C4-2B (cell line): ENCODE results near the gene ARCN1.

ENCODE experiments used
- H3K27ac ChIP-seq: fragments of 450-650 bp; 2 replicates; pipeline ENCODE4 v1.5.1; 2017
- ZFX ChIP-seq: fragments of 450-650 bp; IDR thresholded peaks from 2 replicates; pipeline ENCODE4 v1.6.1; 2017
- TF ChIP-seq, protein P1 (sequence below): fragments of 450-650 bp; conservative IDR thresholded peaks from 2 replicates; pipeline ENCODE4 v1.5.1; 2017; ENCODE audit warnings: mild to moderate bottlenecking

The ARCN1 gene

DNA sequence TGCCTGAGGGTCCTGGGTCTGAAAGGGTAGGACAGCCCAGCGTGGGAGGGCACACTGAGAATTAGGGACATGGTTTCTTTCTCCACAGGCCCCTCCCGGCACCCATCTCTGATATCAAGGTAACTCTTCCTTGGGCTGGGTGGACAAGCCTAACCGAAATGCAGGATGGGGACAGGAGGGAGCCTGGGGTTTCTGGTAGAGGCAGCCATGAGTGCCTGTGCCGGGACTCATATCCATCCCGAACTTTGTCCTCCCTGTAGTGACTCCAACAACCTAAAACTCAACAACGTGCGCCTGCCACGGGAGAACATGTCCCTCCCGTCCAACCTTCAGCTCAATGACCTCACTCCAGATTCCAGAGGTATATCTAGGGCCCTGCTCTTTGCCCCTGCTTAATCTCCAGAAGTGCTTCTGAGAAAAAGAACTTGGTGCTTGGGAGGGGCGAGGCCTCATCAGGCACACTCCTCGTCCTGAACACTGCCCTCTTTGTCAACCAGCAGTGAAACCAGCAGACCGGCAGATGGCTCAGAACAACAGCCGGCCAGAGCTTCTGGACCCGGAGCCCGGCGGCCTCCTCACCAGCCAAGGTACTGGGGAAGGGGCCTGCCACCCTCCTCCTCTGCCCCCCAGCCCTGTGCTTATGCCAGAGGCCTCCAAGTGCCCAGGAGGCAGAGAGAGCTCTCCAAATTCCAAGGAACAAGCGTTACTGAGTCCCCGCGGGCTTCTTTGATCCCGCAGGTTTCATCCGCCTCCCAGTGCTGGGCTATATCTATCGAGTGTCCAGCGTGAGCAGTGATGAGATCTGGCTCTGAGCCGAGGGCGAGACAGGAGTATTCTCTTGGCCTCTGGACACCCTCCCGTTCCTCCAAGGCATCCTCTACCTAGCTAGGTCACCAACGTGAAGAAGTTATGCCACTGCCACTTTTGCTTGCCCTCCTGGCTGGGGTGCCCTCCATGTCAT is 38.2 kb upstream of the ARCN1 start:
- no peak overlapping the region for H3K27ac ChIP-seq
- TF ChIP-seq ZFX: no peak
- TF ChIP-seq, protein P1, sequence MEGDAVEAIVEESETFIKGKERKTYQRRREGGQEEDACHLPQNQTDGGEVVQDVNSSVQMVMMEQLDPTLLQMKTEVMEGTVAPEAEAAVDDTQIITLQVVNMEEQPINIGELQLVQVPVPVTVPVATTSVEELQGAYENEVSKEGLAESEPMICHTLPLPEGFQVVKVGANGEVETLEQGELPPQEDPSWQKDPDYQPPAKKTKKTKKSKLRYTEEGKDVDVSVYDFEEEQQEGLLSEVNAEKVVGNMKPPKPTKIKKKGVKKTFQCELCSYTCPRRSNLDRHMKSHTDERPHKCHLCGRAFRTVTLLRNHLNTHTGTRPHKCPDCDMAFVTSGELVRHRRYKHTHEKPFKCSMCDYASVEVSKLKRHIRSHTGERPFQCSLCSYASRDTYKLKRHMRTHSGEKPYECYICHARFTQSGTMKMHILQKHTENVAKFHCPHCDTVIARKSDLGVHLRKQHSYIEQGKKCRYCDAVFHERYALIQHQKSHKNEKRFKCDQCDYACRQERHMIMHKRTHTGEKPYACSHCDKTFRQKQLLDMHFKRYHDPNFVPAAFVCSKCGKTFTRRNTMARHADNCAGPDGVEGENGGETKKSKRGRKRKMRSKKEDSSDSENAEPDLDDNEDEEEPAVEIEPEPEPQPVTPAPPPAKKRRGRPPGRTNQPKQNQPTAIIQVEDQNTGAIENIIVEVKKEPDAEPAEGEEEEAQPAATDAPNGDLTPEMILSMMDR: no peak

DNA sequence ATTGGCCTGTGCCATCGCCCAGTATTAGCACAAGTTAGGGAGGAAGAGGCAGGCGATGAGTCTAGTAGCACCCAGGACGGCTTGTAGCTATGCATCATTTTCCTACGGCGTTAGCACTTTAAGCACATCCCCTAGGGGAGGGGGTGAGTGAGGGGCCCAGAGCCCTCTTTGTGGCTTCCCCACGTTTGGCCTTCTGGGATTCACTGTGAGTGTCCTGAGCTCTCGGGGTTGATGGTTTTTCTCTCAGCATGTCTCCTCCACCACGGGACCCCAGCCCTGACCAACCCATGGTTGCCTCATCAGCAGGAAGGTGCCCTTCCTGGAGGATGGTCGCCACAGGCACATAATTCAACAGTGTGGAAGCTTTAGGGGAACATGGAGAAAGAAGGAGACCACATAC is 36.9 kb upstream of the ARCN1 start:
- TF ChIP-seq, protein P1: no peak
- no peak for TF ChIP-seq ZFX
- H3K27ac ChIP-seq: no peak overlapping the region

DNA sequence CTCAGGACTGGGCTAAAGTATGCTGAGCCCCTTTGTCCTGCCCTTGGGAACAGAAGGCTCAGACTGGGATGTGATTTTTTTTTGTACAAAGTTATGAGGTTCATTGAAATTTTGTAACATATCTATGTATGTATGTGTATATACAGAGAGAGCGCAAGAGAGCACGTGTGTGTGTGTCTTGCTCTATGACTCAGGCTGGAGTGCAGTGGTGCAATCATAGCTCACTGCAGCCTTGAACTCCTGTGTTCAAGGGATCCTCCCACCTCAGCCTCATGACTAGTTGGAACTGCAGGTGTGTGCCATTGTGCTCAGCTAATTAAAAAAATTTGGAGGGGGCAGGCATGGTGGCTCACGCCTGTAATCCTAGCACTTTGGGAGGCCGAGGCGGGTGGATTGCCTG is 35.5 kb upstream of the ARCN1 start:
- no peak overlapping the region for H3K27ac ChIP-seq
- TF ChIP-seq, protein P1: no peak
- no peak for TF ChIP-seq ZFX

DNA sequence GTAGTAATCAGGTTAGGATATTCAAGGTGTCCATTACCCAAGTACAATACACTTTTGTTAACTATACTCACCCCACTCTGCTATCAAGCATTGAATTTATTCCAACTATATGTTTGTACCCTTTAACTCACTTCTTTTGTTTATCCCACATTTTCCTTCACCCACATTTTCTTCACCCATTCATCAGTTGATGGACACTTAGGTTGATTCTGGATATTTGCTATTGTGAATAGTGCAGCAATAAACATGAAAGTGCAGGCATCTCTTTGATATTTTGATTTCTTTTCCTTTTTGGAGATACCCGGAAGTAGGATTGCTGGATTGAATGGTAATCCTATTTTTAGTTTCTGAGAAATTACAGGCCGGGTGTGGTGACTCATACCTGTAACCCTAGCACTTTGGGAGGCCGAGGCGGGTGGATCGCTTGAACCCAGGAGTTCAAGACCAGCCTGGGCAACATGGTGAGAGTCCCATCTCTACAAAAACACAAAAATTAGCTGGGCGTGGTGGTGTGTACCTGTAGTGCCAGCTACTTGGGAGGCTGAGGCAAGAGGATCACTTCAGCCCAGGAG is 34.7 kb upstream of the ARCN1 start:
- TF ChIP-seq, protein P1: no peak
- TF ChIP-seq ZFX: no peak
- no peak overlapping the region for H3K27ac ChIP-seq

DNA sequence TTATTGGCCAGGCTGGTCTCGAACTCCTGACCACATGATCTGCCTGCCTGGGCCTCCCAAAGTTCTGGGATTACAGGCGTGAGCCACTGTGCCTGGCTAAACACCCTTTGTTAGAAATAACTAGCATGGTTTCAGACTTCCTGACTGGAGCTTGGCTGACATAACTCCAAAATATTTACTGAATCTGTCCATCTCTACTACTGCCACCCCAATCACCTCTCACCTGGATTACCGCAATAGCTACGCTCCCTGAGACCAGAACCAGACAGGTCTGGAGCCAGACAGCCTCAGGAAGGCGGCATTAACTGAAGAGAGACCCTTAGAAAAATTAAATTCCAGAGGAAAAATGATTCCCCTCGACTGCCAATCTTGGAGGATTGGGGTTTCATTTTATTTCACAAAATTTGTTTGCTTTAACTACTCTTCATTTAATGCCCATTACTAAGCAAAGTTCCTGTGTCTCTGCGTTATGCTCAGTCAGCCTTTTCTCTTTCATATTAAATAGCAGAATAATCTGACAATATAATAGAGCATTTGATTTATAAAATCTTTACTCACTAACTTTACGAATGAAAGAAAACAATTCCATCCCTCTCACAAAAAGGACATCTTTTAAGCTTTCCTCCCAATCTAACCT is 28.1 kb upstream of the ARCN1 start:
- TF ChIP-seq, protein P1: no peak
- no peak for TF ChIP-seq ZFX
- no peak overlapping the region for H3K27ac ChIP-seq

DNA sequence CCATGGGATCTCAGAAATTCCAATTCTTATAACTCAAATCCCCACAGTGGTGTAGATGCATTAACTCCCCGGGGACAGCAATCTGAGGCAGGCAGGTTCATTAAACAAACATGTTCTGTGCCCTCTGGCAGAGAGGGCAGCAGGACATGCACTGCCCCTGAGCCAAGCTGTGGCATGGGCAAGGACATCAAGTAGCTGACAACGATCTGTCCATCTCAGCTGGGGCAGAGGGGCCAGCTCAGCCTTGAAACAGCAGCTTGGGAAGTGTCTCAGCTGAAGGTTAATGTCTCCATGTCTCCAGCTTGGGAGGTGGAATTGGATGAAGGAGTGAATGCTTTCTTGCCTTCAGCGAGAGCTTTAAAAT is 27.6 kb upstream of the ARCN1 start:
- no peak for TF ChIP-seq ZFX
- TF ChIP-seq, protein P1: no peak
- no peak overlapping the region for H3K27ac ChIP-seq

DNA sequence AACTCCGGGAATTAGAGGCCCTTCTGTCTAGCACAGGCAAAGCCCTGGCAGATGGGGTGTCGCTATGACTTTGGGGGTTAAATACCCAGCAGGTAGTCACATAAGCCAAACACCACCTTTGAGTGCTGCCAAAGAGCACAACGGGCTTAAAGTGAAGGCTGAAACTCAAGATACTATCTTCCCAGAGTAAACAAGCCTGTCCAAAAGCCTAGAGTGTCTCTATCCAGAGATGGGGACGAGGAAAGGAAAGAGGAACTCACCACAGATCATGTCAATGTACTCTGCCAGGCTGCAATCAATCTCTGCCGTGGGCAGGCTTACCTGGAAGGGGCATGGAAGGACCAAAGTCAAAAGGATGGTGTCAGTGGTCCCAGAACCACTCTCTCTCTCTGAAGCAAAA is 26.7 kb upstream of the ARCN1 start:
- no peak overlapping the region for H3K27ac ChIP-seq
- no peak for TF ChIP-seq ZFX
- TF ChIP-seq, protein P1: no peak
